SIG-M5 (cell line): ENCODE results near the gene SNX30.
"Not testable (repeated sequence)": the region's sequence is repeated elsewhere in the genome, so short reads cannot be mapped to it uniquely, and the experiment has no call there.

Source experiments
- DNase-seq: peaks from one replicate; lab custom pipeline; 2025; lab: John Stamatoyannopoulos, UW

Gene SNX30, protein sequence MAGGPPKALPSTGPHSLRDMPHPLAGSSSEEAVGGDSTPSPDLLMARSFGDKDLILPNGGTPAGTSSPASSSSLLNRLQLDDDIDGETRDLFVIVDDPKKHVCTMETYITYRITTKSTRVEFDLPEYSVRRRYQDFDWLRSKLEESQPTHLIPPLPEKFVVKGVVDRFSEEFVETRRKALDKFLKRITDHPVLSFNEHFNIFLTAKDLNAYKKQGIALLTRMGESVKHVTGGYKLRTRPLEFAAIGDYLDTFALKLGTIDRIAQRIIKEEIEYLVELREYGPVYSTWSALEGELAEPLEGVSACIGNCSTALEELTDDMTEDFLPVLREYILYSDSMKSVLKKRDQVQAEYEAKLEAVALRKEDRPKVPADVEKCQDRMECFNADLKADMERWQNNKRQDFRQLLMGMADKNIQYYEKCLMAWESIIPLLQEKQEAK

DNA sequence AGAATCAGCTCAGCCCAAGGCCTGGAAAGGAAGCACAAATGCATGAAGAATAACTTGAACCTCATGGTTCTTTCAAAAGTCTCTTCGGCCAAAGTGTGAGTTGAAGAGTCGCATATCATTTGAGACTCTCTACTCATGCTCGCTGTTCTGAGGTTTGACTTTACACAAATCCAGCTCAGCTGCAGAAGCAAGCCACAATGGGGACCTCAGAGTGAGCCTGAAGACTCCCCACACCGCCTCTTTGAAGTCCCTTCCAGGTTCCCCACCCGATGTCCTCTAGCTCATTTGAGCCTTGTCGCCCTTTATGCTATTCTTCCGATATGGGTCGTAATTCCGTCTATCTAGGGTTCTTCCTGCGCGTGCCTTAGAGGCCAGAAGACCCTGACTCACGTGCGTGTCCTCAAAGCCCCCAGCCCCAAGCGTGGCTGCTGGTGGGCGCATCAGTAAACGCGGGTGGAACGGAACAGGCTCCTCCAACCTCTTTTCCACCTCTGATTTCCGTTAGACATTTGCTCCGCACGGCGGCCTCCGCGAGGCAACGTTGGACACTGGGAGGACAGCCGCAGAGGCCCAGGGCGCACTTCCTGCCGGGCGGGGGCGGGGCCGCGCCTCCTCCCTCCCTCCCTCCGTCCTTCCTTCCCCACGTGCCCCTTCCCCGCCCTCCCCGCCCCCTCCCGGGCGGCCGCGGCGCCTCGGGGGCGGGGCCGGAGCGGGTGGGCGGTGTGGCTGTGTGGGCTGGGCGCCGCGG lies at the start of gene SNX30:
Gene SNX30 (plus strand): TSS at position 745 of the 748 bp plus-strand sequence. CDS start 242 bp downstream, outside the sequence.
- no peak for DNase-seq

DNA sequence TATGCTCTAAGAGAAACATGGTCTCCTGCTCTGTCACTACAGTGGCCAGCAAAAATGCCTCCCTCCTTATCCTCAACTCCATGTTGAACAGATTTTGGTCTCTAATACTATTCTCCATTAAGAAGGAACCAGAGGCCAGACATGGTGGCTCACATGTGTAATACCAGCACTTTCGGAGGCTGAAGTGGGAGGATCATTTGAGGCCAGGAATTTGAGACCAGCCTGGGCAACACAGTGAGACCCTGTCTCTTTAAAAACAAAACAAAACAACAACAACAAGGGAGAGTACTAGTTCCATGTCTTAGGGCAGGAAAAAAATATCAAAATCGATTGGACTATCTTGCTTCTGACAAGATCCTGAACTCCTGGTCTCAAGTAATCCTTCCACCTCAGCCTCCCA lies 47.3 kb upstream of the SNX30 start:
- DNase-seq: no peak

DNA sequence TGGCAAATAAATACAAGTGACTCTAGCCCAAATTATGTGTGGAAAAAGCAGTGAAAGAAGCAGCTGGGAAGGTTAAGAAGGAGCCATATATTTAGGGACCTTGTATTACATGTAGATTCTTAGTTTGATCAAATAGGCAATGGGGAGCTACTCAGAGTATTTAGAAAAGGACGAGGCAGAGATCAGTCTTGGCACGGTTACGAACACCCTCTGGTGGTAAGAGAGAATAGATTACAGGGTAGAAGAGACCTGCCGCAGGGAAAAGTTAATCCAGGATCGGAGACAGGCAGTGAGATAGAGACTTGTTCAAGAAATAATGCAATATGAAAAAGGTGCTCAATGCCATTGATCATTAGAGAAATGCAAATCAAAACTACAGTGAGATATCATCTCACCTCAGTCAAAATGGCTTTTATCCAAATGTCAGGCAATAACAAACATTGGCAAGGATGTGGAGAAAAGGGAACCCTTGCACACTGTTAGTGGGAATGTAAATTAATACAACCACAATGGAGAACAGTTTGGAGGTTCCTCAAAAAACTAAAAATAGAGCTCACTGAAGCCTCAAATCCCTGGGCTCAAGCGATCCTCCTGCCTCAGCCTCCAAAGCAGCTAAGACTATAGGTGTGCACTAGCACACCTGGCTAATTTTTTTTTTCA lies 44.7 kb upstream of the SNX30 start:
- no peak for DNase-seq

DNA sequence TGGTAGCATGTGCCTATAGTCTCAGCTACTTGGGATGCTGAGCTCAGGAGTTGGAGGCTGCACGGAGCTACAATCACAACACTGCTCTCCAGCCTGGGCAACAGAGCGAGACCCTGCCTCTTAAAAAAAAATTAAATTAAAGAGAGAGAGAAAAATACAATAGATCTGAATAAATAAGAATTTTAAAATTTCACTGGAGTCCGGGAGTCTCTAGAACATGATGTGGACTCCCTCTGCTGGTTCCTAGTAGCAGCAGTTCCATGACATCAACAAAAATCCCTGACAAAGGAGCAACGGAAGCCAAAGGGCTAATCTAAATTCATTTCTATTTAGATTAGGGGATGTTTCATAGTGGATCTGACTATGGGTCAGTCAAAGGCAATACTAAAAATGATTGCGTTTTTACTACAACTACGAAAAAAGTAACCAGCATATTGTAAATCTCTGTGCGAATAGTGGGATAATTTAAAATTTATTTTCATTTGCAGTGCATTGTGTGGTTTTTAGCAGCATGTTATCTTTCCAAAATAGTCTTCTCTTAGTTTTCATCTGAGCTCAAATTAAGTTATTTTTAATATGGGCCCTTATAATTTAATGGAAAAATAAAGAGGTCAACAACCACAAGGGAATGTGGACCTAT lies 39.4 kb upstream of the SNX30 start:
- no peak for DNase-seq

DNA sequence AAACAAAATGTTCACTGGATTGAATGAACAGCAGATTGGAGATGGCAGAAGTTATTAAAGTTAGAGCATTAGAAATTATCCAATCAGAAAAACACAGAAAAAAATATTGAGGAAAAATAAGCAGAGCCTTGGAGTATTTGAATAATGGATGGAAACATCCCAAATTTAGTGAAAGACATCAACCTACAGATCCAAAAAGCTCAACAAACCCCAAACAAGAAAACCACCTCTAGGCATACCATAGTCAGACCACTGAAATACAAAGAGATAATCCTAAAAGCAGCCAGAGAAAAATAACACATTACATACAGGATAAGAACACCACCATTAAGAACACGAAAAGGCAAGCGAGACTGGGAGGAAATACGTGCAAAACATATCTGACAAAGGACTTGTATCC lies 37.9 kb upstream of the SNX30 start:
- no peak for DNase-seq

DNA sequence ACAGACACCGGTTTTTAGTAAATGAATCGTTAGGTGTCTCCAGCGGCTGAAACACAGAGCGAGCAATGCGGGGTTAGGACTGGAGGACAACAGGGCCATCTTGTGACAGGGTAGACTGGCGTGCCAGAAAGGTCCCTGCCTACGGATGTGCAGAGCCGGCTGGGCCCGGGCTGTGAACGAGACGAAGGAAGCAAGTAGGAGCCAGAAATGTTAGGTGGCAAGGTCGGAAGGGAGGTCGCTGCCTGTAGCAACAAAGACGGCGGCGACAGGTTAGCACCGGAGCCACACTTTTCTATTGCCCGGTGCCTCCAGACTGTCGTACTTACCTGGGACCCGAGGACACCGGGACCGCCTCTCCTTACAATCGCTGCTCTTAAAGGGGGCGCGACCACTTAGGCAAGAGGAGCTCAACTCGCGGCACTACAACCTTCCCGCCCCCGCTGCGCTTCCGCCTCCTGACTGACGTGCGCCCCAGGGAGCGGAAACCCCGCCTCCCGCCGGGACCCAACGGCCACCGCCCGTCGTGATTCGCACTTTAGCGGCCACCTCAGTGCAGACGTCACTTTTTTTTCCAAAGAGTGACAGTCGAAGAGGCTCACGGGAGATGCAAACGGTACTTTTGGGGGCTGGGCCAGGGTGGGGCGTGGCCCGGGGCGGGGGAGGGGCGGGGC lies 32.8 kb upstream of the SNX30 start, which contains the start of gene INIP:
Gene INIP (minus strand): TSS at position 457 of the 671 bp plus-strand sequence. CDS start 1,632 bp downstream, outside the sequence.
- peak; percentile 71 for DNase-seq

DNA sequence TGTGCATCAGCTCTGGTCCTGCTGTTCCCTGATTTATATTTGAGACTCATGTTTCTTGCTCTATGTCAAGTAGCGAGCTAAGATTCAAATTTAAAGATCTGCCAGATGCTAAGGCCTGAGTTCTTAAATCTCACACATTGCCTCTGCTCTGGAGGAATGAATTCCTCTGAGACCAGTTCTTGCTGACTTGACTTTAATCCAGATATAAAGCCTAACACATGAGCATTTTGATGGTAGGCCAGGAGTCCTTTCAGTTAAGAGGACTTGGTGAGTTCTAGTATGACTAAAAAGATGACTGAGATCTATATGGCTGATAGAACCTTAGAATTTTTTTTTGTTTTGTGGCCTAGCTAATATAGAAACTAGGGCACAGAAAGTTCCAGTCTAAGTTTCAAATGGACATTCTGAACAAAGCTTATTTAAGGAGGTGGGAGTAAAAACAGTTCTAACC lies 31.3 kb upstream of the SNX30 start:
- no peak for DNase-seq

DNA sequence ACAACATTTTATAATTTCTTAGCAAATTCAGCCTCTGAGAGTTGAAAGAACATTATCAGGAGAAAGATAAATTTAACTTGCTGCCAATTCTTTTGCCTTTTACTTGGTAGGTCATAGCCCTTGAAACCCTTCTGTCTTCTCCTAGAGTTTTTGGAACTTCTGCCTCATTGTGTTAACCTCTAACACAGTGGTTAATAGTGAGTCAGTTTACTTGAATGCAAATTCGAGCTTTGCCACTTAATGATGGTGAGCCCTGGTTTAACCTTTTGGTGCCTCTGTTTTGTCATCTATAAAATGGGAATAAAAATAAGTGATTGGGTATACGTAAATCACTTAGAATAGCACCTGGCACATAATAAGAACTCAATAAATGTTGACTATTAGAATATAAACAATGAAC lies 30.9 kb upstream of the SNX30 start:
- DNase-seq: no peak

DNA sequence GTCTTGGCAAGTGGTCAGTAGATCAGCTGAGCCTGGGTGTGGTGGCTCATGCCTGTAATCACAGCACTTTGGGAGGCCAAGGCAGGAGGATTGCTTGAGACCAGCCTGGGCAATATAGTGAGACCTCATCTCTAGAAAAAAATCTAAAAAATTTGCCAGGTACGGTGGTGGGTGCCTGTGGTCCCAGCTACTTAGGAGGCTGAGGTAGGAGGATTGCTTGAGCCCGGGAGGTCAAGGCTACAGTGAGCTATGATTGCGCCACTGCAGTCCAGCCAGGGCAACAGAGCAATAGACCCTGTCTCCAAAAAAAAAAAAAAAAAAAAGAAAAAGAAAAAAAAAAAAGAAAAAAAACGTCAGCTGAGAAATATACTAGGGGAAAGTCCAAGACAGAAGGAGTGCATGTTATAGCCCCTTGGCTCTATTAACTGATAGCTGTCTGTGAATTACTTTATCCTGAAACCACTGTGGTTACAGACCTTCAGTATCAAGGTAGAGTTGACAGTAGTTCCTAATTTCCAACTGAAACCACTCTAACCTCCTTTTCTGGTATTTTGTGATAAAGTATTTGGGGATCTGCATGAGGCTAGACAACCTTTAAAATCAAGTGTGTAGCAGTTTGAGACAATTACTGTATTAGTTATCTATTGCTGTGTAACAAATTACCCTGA lies 30.3 kb upstream of the SNX30 start:
- DNase-seq: no peak

DNA sequence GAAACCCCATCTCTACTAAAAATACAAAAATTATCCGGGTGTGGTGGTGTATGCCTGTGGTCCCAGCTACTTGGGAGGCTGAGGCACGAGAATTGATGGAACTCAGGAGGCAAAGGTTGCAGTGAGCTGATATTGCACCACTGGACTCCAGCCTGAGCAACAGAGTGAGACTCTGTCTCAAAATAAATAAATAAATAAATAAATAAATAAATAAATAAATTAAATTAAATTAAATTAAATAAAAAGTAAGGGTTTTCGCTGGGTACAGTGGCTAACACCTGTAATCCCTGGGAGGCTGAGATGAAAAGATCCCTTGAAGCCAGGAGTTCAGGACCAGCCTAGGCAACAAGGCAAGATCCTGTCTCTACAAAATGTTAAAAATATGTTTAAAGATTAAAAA lies 27.8 kb upstream of the SNX30 start:
- not testable (repeated sequence) for DNase-seq

DNA sequence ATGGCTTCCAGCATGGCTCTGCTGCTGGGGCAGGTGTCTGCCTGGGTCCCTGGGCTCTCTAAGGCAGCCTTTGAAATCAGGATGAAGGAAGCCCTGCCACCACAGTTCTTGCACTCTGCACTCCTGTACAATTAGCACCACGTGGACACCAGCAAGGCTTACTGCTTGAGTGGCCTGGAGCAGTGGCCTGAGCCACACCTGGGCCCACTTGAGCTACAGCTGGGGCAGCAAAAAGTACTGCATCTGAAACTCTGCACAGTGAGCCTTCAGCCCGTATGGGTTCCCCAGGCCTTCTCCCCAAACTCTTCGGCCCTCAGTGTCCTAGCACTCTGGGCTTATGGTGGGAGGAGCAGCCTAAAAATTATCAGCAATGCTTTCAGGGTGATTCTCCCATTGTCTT lies 24.6 kb upstream of the SNX30 start:
- no peak for DNase-seq

DNA sequence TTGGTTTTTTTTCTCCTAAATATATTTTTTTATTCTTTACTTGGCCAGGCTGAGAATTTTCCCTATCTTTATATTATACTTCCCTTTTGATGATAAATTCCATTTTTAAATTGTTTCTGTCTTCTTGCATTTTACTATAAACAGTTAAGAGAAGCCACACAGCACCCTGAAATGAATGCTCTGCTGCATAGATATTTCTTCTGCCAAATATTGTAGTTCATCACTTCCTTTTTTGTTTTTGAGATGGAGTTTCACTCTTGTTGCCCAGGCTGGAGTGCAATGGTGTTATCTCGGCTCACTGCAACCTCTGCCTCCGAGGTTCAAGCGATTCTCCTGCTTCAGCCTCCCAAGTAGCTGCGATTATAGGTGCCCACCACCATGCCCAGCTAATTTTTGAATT lies 24.1 kb upstream of the SNX30 start:
- DNase-seq: no peak

DNA sequence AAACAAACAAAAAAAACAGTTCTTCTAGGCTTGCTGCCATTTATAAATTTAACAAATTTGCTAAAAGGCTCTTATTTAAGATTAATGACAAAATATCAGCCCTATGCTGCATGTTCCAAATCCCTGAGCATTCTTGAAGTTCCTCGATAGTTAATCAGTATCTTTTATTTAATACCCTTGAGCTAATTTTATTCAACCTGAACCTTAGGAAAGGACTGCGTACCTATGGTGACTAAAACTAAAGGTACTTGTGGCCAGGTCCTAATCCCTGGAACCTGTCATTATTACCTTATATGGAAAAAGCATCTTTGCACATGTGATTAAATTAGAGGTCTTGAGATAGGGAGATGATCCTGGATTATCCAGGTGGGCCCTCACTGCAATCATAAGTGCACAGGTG lies 22.2 kb upstream of the SNX30 start:
- DNase-seq: no peak

DNA sequence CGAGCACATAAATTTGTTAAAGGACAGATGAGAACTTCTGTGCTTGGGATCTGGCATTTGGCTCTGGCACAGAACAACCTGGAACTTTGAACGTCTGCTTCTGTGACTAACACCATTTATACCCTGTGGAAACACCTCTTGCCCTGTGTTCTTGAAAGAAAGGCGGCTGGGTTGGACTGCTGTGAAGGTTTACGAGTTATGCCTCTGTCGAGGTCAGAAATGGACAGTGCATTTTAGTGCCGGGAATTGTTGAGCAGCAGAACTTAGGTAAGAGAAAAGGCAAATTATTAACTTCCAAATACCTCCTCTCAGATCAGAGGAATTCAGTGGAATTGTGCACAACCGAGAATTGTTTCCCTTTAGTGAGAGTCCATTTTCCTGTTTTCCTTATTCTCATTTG lies 18.6 kb upstream of the SNX30 start:
- DNase-seq: no peak

DNA sequence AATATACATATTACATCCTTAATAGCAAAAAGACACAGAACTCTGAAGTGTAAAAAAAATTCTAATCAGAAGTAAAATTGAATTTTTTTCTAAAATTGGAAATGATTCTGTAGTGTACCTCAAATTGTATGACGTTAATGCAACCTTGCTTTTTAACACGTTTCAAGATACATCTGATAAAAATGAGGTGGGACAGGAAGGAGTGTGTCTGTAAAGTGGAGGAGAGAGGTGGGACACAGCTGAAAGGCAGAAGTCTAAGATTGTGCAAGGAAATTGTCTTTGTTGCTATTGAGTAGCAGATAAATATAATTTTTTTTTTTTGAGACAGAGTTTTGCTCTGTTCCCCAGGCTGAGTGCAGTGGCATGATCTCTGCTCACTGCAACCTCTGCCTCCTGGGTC lies 15.7 kb upstream of the SNX30 start:
- no peak for DNase-seq

DNA sequence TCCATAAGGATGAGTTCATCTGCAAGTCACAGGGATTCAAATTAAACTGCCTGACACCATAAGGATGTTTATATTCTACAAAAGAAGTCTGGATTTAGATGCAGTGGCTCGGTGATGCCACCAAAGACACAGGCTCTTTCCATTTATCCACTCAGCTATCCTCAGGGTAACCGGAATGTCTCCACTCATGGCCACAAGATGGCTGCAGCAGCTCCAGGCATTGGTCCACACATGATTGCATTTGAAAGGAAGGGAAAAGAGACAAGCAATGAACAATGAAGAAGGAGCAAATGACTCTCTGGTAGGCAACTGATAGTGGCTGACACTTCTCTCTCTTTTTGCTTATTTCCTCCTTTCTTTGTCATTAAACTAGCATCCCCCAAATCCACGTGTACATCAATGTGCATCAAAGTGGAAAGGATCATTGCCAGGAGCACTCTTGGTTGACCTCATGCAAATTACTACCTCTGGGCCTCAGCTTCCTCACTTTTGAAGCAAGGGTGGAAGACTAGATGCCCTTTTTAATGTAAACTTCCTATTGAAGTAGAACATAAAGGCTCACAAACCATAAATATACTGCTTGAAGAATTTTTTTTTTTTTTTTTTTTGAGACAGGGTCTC lies 7.2 kb upstream of the SNX30 start:
- no peak for DNase-seq

DNA sequence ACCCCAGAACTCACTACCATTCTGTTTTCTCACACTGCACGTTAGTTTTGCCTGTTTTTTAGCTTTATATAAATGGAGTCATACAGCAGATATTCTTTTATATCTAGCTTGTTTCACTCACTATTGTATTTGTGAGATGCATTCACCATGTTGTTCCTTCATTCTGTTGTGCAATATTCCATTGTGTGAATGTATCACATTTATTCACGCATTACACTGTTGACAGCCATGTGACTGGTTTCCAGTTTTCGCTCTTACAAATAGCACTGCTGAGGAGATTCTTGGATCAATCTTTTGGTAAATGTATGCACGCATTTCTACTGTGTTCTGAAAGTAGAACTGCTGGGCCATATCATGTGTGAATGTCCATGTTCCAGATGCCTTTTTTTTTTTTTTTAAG lies 6.4 kb upstream of the SNX30 start:
- no peak for DNase-seq

DNA sequence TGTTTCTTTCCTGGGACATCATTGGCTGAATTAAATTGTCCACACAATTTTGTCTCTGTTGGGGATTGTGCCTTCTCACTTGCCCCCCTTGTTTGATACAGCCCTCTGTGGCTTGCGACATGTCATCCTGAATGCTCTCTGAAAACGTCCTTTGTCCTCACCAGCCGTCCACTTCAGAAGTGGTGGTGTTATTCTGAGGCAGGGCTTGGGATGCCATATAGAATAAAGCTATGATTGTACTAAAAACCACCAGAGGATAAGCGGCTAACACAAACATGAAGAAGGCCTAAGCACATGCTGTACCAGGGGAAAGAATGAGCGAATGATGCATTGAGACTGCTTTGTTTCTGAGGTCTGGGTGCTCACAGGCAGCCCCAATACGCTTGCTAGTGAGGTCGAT lies 3.5 kb upstream of the SNX30 start:
- DNase-seq: no peak

DNA sequence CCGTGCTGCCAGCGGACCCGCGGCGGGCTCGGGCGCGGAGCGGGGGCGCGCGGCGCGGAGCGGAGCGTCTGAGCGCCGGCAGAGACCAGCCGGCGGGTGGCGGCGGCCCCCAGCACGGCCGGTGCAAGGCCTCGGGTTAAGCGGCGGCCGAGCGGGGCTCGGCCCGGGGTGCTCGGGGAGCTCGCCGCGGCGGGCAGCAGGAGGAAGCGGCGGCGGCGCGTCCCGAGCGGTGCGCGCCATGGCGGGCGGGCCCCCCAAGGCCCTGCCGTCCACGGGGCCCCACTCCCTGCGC lies 150 bp downstream of the SNX30 start:
- no peak for DNase-seq

DNA sequence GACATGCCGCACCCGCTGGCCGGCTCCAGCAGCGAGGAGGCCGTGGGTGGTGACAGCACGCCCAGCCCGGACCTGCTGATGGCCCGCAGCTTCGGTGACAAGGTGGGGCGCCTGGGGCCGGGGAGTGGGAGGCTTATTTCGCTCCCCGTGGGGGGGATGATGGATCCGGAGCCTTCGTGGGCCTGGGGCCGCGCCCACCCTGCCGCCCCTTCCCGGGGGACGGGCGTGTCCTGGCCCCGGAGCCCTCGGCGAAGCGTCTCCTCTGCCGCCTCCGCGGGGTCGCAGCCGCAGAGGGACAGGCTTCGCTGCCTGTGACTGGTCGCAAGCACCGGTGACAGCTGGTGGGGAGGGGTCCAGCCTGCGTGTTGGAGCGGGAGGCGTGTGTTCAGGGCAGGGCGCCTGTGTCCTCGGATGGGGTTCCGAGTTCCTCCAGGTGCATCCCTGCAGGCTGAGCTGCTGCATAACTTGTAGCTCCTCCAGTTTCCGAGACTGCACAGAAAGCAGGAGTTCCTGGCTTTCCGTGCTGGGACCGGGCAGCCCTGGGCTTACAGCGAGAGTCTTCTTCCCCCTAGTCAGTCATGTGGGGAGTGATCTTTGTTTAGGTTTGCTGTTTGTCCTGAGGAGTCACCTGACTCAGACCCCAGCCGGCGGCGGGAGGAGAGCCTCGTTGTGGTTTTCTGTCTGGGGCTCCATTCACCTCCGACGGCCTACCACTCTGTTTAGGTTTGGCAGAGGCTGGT lies 666 bp downstream of the SNX30 start:
- DNase-seq: no peak
